ENCODE measurements around the gene YIPF6.
"Not testable (repeated sequence)": the region's sequence is repeated elsewhere in the genome, so short reads cannot be mapped to it uniquely, and the experiment has no call there.

Gene YIPF6

GRCh38 chrX:68506649-68507048 lies 7.8 kb downstream of the YIPF6 start:
- DNase-seq (ENCODE audit: low read depth in 2 of 2), result no peak

- no peak for DNase-seq (ENCODE audit: low read depth in 2 of 2)
Observed at GRCh38 chrX:68508799-68509198, 9.9 kb downstream of the YIPF6 start.

- DNase-seq (ENCODE audit: low read depth in 2 of 2), result peak in 1 of 2 donors; percentile 27
Observed at GRCh38 chrX:68511255-68511654, 12.4 kb downstream of the YIPF6 start.

GRCh38 chrX:68524680-68525079 lies 25.8 kb downstream of the YIPF6 start:
- not testable (repeated sequence) for DNase-seq (ENCODE audit: low read depth in 2 of 2)

- DNase-seq (ENCODE audit: low read depth in 2 of 2), result no peak
Observed at GRCh38 chrX:68532831-68533533, 34.1 kb downstream of the YIPF6 start.

- no peak for DNase-seq (ENCODE audit: low read depth in 2 of 2)
Observed at GRCh38 chrX:68533656-68534055, 34.8 kb downstream of the YIPF6 start.

GRCh38 chrX:68534691-68535090 lies 35.8 kb downstream of the YIPF6 start:
- no peak for DNase-seq (ENCODE audit: low read depth in 2 of 2)

- no peak for DNase-seq (ENCODE audit: low read depth in 2 of 2)
Observed at GRCh38 chrX:68536429-68536828, 37.6 kb downstream of the YIPF6 start.

- no peak for DNase-seq (ENCODE audit: low read depth in 2 of 2)
Observed at GRCh38 chrX:68536884-68537283, 38.0 kb downstream of the YIPF6 start.

GRCh38 chrX:68550193-68550592 lies 51.3 kb downstream of the YIPF6 start:
- no peak for DNase-seq (ENCODE audit: low read depth in 2 of 2)

- no peak for DNase-seq (ENCODE audit: low read depth in 2 of 2)
Observed at GRCh38 chrX:68556036-68556435, 57.2 kb downstream of the YIPF6 start.

- not testable (repeated sequence) for DNase-seq (ENCODE audit: low read depth in 2 of 2)
Observed at GRCh38 chrX:68557126-68557525, 58.3 kb downstream of the YIPF6 start.

GRCh38 chrX:68559905-68560304 lies 61.1 kb downstream of the YIPF6 start:
- DNase-seq (ENCODE audit: low read depth in 2 of 2), result not testable (repeated sequence)

- no peak for DNase-seq (ENCODE audit: low read depth in 2 of 2)
Observed at GRCh38 chrX:68568136-68568535, 69.3 kb downstream of the YIPF6 start.

- no peak for DNase-seq (ENCODE audit: low read depth in 2 of 2)
Observed at GRCh38 chrX:68570598-68570997, 71.7 kb downstream of the YIPF6 start.

- DNase-seq (ENCODE audit: low read depth in 2 of 2), result no peak
Observed at GRCh38 chrX:68571292-68571609, 72.4 kb downstream of the YIPF6 start.

- no peak for DNase-seq (ENCODE audit: low read depth in 2 of 2)
Observed at GRCh38 chrX:68571610-68572311, 72.9 kb downstream of the YIPF6 start.

- no peak for DNase-seq (ENCODE audit: low read depth in 2 of 2)
Observed at GRCh38 chrX:68574240-68574639, 75.4 kb downstream of the YIPF6 start.

- DNase-seq (ENCODE audit: low read depth in 2 of 2), result no peak
Observed at GRCh38 chrX:68579810-68580209, 81.0 kb downstream of the YIPF6 start.

GRCh38 chrX:68584221-68584620 lies 85.4 kb downstream of the YIPF6 start:
- DNase-seq (ENCODE audit: low read depth in 2 of 2), result no peak

All from stimulated activated CD4-positive, alpha-beta T cell treated with anti-CD3 and anti-CD28 coated beads, Interleukin-1b, Interleukin-23, amount 100 ng/mL, for 4 hours (primary cell).